LHCN-M2 (cell line): ENCODE results near the gene RNPEPL1. TPM values are rescaled to one million over a fixed set of nuclear protein-coding genes. Genes with fewer than 3 reads are reported as not detected.
"Not testable (repeated sequence)": the region's sequence is repeated elsewhere in the genome, so short reads cannot be mapped to it uniquely, and the experiment has no call there.

Source experiments
- DNase-seq: peaks from one replicate; pipeline ENCODE4 v3.0.0-alpha.2; 2012; ENCODE audit warnings: low read depth
- total RNA-seq: library from RNA; depleted of rRNA; stranded (reverse); fragments of >200 nt; gene quantifications from 2 replicates; pipeline ENCODE4 v1.2.3, GENCODE V29; 2014

RNPEPL1 gene
- total RNA-seq, 1 experiment from 2014 or later = 13.6 TPM

DNA sequence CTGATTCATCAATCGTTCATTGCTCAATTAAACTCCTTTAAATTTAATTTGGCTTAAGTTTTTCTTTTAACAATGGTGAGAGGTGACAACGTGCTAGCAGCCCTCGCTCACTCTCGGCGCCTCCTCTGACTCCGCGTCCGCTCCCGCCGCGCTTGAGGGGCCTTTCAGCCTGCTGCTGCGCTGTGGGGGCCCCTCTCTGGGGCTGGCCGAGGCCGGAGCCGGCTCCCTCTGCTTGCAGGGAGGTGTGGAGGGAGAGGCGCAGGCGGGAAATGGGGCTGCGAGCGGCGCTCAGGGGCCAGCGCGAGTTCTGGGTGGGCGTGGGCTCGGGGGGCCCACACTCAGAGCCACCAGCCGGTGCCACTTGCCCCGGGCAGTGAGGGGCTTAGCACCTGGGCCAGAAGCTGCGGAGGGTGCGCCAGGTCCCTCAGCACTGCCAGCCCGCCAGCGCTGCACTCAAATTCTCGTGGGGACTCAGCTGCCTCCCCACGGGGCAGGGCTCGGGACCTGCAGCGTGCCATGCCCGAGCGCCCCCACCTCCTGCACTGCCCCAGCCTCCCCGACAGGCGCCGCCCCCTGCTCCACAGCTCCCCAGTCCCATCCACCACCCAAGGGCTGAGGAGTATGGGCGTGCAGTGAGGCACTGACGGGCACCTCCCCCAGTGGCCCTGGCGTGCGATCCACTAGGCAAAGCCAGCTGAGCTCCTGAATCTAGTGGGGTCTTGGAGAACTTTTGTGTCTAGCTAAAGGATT is 30.1 kb upstream of the RNPEPL1 start:
- no peak for DNase-seq

DNA sequence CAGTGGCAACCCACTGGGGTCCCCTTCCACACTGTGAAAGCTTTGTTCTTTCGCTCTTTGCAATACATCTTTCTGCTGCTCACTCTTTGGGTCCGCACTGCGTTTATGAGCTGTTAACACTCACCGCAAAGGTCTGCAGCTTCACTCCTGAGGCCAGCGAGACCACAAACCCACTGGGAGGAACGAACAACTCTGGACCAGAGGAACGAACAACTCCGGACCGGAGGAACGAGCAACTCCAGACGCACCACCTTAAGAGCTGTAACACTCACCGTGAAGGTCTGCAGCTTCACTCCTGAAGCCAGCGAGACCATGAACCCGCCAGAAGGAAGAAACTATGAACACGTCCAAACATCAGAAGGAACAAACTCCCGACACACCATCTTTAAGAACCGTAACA is 29.2 kb upstream of the RNPEPL1 start:
- not testable (repeated sequence) for DNase-seq

DNA sequence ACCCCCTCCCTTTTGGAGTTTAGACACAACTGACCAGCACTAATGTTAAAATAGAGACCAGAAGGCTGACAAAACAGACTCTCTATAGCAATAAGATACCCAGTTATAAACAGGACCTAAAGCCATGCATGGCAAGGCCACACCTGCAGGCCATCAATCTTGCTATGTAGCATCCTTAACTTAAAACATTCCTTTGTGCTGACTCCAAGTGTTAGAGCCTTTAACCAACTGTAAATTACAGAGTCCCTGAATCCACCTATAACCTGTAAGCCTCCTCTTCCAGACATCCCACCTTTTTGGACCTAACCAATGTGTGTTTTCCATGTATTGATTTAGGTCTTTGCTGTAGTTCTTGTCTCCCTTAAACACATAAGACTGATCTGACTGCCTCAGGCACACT is 28.4 kb upstream of the RNPEPL1 start:
- no peak for DNase-seq

DNA sequence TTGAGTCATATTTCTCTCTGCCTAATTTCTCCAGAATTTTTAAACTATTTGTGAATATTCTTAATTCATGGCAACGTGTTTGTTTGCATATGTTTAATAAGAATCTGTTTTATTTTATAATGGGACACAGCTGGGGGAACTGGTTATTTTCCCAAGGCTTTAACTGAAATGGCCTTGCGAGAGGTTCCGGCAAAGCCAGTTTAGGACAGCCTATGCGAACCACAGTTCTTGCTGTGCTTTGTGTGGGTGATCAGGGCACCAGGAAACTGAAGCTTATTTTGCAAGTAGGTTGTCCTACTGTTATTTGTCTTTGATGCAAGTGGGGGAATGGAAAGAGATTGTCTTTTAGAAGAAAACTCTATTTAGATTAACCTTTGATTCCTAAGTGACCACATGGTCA is 17.0 kb upstream of the RNPEPL1 start:
- no peak for DNase-seq

DNA sequence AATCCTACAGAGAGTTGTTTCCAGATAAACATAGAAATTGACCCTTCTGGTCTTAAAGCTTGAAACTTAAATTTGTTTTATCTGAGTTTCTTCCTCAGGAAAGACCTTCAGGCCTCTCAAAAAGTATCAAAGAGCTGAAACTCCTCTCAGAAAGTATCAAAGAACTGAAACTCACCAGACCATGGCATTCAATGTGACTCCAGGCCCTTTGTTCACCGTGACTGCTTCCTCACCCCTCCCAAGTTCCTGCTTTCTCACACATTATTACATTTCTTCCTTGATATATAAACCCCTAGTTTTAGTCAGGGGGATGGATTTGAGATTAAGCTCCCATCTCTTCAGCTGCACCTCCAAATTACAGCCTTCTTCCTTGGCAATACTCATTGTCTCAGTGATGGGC is 16.5 kb upstream of the RNPEPL1 start:
- DNase-seq = no peak

DNA sequence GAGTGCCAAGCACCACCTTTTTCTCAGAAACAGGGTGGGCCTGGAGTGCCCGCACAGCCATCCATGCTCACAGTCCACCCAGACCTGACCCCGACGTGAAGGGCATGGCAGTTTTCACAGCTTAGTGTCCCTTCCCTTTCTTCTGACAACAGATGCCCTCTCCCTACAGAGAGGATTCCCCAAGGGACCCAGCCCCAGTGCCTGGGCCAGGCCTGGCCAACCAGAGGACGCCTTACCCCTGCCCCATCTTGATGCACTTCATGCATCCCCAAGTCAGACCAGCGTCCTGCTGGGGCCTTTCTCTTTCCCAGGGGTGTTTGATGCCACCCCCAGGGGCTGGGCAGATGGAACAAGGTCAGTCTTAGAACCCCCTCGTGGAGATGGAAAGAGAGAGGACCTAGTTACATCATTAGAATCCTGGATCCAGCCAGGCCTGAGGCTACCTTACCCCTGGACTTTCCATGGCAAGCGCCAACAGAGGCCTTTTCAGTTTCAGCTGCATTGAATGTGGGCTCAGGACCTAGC is 14.3 kb upstream of the RNPEPL1 start:
- no peak for DNase-seq

- DNase-seq = no peak
Measured at GRCh38 chr2:240554767-240555493, 13.4 kb upstream of the RNPEPL1 start.

DNA sequence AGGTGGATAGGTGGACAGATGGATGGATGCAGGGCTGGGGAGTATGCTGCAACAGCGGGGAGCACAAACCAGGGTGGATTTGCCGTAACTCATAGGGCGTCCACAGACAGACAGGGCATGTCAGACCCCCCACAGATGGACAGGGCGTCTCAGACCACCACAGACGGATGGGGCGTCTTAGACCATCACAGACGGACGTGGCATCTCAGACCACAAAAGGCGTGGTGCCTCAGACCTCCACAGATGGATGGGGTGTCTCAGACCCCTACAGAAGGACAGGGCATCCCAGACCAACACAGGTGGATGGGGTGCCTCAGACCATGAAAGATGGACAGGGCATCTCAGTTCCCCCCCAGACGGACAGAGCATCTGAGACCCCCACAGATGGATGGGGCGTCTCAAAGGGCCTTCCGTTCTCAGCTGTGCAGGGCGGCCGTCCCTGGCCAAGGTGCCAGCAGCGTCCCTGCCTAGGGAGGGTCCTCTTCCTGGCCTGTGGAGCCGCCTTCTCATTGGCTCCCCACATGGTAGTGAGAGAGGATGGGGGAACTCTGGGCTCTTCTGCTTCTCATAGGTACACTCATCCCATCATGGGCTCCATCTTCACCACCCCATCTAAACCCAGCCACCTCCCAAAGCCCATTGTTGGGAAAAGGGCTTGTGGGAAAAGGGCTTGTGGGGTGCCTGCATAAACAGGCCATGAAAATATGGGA is 12.6 kb upstream of the RNPEPL1 start:
- DNase-seq = no peak

DNA sequence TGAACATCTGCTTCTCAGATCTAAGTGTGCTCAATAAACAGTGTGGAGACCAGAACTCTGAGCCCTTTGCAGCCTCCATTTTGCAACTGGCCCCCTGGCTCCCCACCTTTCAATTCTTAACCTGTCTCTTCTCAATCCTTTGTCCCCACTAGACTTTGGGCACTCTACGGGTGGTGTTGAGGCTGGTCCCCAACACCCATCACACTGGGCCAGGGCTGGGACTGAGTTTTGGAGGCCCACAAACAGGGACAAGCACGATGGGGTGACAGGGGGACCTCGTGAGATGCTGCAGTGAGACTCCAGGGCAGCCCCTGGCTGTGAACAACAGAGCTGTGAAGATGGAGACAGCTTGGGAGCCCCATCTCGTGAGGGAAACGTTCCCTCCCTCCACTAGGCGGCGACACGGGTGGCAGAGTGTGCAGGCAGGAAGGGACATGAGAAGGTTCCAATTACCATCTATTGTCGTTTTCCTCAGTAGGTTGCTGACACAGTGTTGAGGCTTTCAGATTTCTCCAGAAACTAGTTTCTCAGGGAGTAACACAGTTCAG is 11.7 kb upstream of the RNPEPL1 start:
- peak; percentile 28 for DNase-seq

- no peak for DNase-seq
Measured at GRCh38 chr2:240557101-240557751, 11.1 kb upstream of the RNPEPL1 start.

DNA sequence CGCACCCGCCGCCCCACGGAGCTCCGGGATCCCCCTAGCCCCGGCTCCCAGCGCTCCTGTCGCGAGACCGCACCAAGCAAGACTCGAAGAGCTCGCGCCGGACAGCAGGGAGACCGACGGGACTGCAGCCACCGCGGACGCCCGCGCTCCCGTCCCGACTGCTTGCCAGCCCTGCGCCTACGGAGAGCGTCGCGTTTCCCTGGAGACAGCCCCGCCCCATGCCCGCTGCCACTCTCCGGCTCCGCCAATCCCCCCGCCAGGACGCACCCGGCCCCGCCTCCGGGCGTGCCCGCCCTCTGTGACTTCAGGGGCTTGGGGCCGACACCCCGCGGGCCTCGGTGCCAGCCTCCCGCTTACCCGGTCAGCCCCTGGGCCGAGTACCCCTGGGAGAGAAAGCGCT is 10.5 kb upstream of the RNPEPL1 start, which contains the start of gene ANKMY1:
Gene ANKMY1, minus strand, starts transcription at position 181 of the 400 bp plus-strand sequence. CDS start 653 bp downstream, outside the sequence.
- peak; percentile 16 for DNase-seq

DNA sequence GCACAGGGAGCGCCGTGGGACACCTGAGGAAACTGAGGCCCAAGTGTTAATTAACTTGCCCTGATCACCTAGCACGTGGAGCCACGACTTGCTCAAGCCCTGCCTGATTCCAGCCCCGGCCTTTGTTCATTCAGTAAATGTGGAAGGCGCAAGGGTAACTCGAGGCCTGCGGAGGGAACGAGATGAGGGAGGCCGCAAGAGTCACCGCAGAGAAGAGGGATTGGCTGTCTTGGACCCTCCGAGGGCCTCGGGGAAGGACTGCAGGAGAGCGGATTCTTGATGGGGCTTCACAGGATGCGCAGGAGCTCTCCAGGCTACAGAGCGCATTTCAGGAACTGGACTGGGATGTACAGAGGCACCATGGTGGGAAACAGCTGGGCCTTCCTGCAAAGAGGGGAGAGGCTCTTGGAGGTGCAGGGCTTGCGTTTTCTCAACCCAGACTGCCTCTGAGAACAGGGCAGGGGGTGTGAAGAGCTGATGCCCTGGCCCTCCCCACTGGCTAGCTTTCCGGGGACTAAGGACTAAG is 10.0 kb upstream of the RNPEPL1 start:
- no peak for DNase-seq

- DNase-seq = no peak
Measured at GRCh38 chr2:240559286-240559685, 9.0 kb upstream of the RNPEPL1 start.

GRCh38 chr2:240560084-240560479 is 8.2 kb upstream of the RNPEPL1 start, which contains the start of gene DUSP28:
DUSP28 (plus strand) TSS chr2:240560357; CDS start chr2:240560685, 328 bp downstream.
- DNase-seq = peak; percentile 85

DNA sequence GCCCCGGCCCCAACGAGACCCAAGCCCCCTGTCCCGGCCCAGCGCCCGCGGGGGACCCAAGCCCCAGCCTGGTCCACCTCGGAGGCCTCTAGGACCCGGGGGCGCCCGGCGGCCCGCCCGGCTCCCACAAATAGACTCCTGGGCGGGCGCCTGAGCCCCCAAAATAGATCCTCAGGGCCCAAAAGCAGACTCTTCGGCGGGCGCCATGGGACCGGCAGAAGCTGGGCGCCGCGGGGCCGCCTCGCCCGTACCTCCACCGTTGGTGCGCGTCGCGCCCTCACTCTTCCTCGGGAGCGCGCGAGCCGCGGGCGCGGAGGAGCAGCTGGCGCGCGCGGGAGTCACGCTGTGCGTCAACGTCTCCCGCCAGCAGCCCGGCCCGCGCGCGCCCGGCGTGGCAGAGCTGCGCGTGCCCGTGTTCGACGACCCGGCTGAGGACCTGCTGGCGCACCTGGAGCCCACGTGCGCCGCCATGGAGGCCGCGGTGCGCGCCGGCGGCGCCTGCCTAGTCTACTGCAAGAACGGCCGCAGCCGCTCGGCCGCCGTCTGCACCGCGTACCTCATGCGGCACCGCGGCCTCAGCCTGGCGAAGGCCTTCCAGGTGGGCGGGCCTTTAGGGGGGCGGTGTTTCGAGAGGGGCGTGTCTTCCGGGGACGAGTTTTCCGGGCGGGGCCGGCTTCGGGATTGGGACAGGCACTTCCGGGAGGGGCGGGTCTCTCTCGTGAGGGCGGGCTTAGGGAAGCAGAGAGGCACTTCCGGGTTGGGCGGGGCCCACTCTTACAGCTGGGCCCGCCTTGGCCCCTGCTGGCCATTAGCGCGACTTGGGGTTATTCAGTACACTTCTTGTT is 7.6 kb upstream of the RNPEPL1 start:
- DNase-seq = peak; percentile 96

- DNase-seq = peak; percentile 73
Measured at GRCh38 chr2:240561325-240561971, 6.8 kb upstream of the RNPEPL1 start.

DNA sequence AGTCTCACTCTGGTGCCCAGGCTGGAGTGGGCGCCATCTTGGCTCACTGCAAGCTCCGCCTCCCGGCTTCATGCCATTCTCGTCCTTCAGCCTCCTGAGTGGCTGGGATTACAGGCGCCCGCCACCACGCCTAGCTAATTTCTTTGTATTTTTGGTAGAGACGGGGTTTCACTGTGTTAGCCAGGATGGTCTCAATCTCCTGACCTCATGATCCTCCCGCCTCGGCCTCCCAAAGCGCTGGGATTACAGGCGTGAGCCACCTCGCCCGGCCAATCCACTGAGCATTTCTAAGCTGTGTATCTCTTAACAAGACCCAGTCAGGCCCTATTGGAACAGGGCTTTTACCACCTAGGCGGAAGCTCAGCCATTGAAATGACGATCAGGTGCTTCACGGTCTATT is 5.1 kb upstream of the RNPEPL1 start:
- not testable (repeated sequence) for DNase-seq

DNA sequence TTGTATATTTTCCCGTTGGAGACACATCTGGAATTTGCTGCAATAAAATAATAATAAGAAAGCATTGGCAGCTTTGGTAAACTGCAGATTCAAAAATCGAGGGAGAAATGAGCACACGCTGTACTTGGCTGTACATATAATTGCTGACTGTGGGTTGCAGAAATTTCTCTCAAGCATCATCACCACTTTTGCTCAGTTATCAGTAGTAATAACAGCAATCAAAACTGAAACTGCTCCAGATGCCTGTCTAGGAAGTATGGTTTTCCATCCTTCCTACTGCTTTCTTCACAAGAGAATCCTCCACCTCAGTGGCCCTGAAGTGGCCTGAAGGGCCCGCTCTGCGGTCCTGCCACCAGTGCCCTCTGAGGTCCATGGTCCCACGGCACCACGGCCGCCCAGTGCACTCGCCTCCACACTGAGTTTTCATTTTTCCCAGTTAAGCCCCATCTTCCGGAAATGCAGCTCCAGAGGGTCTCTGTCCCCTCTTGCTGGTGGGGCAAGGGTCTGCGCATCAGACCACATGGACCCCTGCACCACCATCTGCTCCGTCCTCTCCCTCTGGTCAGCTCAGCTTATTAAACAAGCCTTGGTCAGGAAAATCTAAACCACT is 4.2 kb upstream of the RNPEPL1 start:
- DNase-seq = no peak
